Endothelial cell of umbilical vein (primary cell): Measurements from ENCODE around the gene PXT1. TPM values are rescaled to one million over a fixed set of nuclear protein-coding genes. Genes with fewer than 3 reads are reported as not detected.

ENCODE experiments used
- BruUV-seq: library from RNA; stranded (reverse); fragments of 400-500 nt; replicated peaks from 2 replicates; lab custom pipeline; 2021; lab: Mats Ljungman, UMichigan
- CTCF ChIA-PET: fragments of 300-600, 350-600 bp; sonication (Branson Sonifier 250); formaldehyde crosslinking; loops from one replicate; lab custom pipeline; 2021; ENCODE audit warnings: antibody characterized with exemption, inconsistent platforms; lab: Charles Lee
- POLR2A ChIA-PET: fragments of 300-600, 350-600 bp; sonication (Branson Sonifier 250); formaldehyde crosslinking; loops from one replicate; lab custom pipeline; 2021; ENCODE audit warnings: antibody characterized with exemption, inconsistent platforms; lab: Charles Lee
- DNase-seq: peaks from one replicate; pipeline ENCODE4 v3.0.0-alpha.2; 2011; ENCODE audit warnings: low read depth, low spot score
- FAIRE-seq: peaks from 2 replicates; lab custom pipeline; 2011; peaks lifted over from hg19 to GRCh38; lab: Jason Lieb, UNC
- H2AFZ ChIP-seq: 2 replicates; pipeline ENCODE4 v1.6.0; 2012; ENCODE audit warnings: low read depth, low read length, control low read depth, inconsistent platforms
- H3K27ac ChIP-seq: 2 replicates; pipeline ENCODE4 v1.5.1; 2011; ENCODE audit warnings: low read depth, mild to moderate bottlenecking, control low read depth, low read length, moderate library complexity; ENCODE audit not compliant: insufficient read depth
- H3K27me3 ChIP-seq, 2 experiments: 2 replicates each; pipeline versions ENCODE4 v1.6.0 to v1.6.1; 2011; ENCODE audit warnings: low read length in 2 of 2, mixed read lengths in 1 of 2; ENCODE audit not compliant: control insufficient read depth in 2 of 2, insufficient read depth in 2 of 2
- H3K36me3 ChIP-seq, 2 experiments: 2 replicates in 1 of 2; 3 replicates in 1 of 2; pipeline ENCODE4 v1.5.1; 2011; ENCODE audit warnings: low read length in 2 of 2, mild to moderate bottlenecking in 1 of 2, moderate library complexity in 1 of 2; ENCODE audit not compliant: control insufficient read depth in 2 of 2, insufficient read depth in 2 of 2; ENCODE audit errors: extremely low read depth in 1 of 2
- H3K4me1 ChIP-seq: 3 replicates; pipeline ENCODE4 v1.5.1; 2011; ENCODE audit warnings: mild to moderate bottlenecking, low read length; ENCODE audit not compliant: control insufficient read depth, insufficient read depth; ENCODE audit errors: extremely low read depth
- H3K4me2 ChIP-seq: 2 replicates; pipeline ENCODE4 v1.6.1; 2011; ENCODE audit warnings: low read length, control low read depth, mixed read lengths; ENCODE audit not compliant: insufficient read depth
- H3K4me3 ChIP-seq, 3 experiments: fragments of 200-600 bp in 1 of 3; sonication (generic), shearing (Covaris generic) in 1 of 3; replicated peaks in 1 of 3; 2 replicates each; pipeline ENCODE4 v1.5.1; 2011 to 2016; ENCODE audit warnings: control low read depth in 3 of 3, low read length in 3 of 3, mild to moderate bottlenecking in 2 of 3, inconsistent platforms in 1 of 3, low read depth in 1 of 3, moderate library complexity in 1 of 3; ENCODE audit not compliant: insufficient read depth in 1 of 3
- H3K79me2 ChIP-seq: 2 replicates; pipeline ENCODE4 v1.6.0; 2012; ENCODE audit warnings: low read length, inconsistent platforms; ENCODE audit not compliant: control insufficient read depth, insufficient read depth
- H3K9ac ChIP-seq: replicated peaks from 2 replicates; pipeline ENCODE3; 2011; ENCODE audit warnings: low read length, control low read depth; ENCODE audit not compliant: insufficient read depth; ENCODE audit errors: extremely low read depth
- H3K9me1 ChIP-seq: replicated peaks from 3 replicates; pipeline ENCODE4 v1.6.0; 2011; ENCODE audit warnings: mild to moderate bottlenecking, low read length; ENCODE audit not compliant: control insufficient read depth, insufficient read depth; ENCODE audit errors: extremely low read depth
- H3K9me3 ChIP-seq: replicated peaks from 2 replicates; pipeline ENCODE4 v1.5.1; 2012; ENCODE audit warnings: low read length, inconsistent platforms; ENCODE audit not compliant: control insufficient read depth, insufficient read depth
- H4K20me1 ChIP-seq: replicated peaks from 2 replicates; pipeline ENCODE3; 2011; ENCODE audit warnings: mild to moderate bottlenecking, low read length; ENCODE audit not compliant: control insufficient read depth, insufficient read depth; ENCODE audit errors: extremely low read depth
- CTCF ChIP-seq, 2 donors: IDR thresholded peaks; 1 replicate in 1 of 2; 2 replicates in 1 of 2; pipeline ENCODE4 v1.5.1; 2011; ENCODE audit warnings: low read length in 2 of 2, mild to moderate bottlenecking in 2 of 2, moderate library complexity in 2 of 2, control low read depth in 1 of 2, inconsistent platforms in 1 of 2, low read depth in 1 of 2; ENCODE audit not compliant: insufficient read depth in 1 of 2; ENCODE audit errors: extremely low read depth in 1 of 2
- EZH2 ChIP-seq: IDR thresholded peaks from 2 replicates; pipeline ENCODE4 v1.6.1; 2012; ENCODE audit warnings: borderline replicate concordance, low read depth, mild to moderate bottlenecking, moderate library complexity, low read length, inconsistent platforms; ENCODE audit not compliant: severe bottlenecking
- FOS ChIP-seq: IDR thresholded peaks from 2 replicates; pipeline ENCODE4 v1.6.1; 2011; ENCODE audit warnings: mild to moderate bottlenecking, low read length, moderate library complexity, borderline replicate concordance; ENCODE audit not compliant: insufficient read depth
- GATA2 ChIP-seq: IDR thresholded peaks from 2 replicates; pipeline ENCODE4 v1.7.0; 2011; ENCODE audit warnings: low read depth, mild to moderate bottlenecking, moderate library complexity, mixed read lengths, low read length; ENCODE audit not compliant: insufficient read length, insufficient read depth
- JUN ChIP-seq: IDR thresholded peaks from 2 replicates; pipeline ENCODE4 v1.6.1; 2011; ENCODE audit warnings: borderline replicate concordance, low read depth; ENCODE audit not compliant: insufficient read length, insufficient read depth
- MAX ChIP-seq: IDR thresholded peaks from 2 replicates; pipeline ENCODE4 v1.6.1; 2011; ENCODE audit not compliant: insufficient read depth, insufficient read length
- MYC ChIP-seq: IDR thresholded peaks from one replicate; pipeline ENCODE4 v1.6.1; 2011; ENCODE audit warnings: mild to moderate bottlenecking, low read depth, low read length
- POLR2A ChIP-seq: IDR thresholded peaks from 2 replicates; pipeline ENCODE4 v1.6.1; 2012; ENCODE audit warnings: low read depth, mild to moderate bottlenecking, control low read depth, low read length
- POLR2AphosphoS5 ChIP-seq: IDR thresholded peaks from 2 replicates; pipeline ENCODE4 v1.6.1; 2012; ENCODE audit warnings: low read depth, mild to moderate bottlenecking, control low read depth, low read length, moderate library complexity; ENCODE audit not compliant: insufficient read depth
- dilution Hi-C: fragments of 300-500 bp; cut with MboI; formaldehyde crosslinking; loops from one replicate; pipeline ENCODE4 v1.15.0; 2019; ENCODE audit warnings: low sequenced_read_pairs; ENCODE audit not compliant: extremely low pct_ligation_motif_present
- intact Hi-C: fragments of 100-400 bp; cut with micrococcal nuclease; formaldehyde crosslinking; loops from one replicate; pipeline ENCODE4 v1.10.0; 2022
- polyA plus RNA-seq, 4 experiments: library from polyadenylated mRNA; depleted of rRNA in 3 of 4; stranded (reverse) in 3 of 4; unstranded in 1 of 4; fragments of >200 nt; gene quantifications; 2 replicates each; pipeline versions ENCODE4 v1.2.1 to v1.2.3, GENCODE V29; 2011 to 2012; ENCODE audit warnings: missing spikeins in 1 of 4
- total RNA-seq: library from RNA; stranded (reverse); gene quantifications from 2 replicates; pipeline ENCODE4 v1.2.3, GENCODE V29; 2021

The PXT1 gene
- total and polyA plus RNA-seq, 2 donors (not counting 3 experiments of a cell fraction or from before 2014, with no cell fraction given): not detected

- no TSS peak for BruUV-seq
- ChIA-PET POLR2A (no interaction called here), CTCF (interaction anchor here (0.8 to 12.9 kb wide), 4 partner anchors 12 to 218 kb away, joined by 4 to 373 read pairs (median 86); no protein-coding TSS in a partner anchor)
- no peak overlapping the region for H2AFZ ChIP-seq
- dilution Hi-C loops: no loop called here
- no peaks in the 10 kb centered on the region for H4K20me1 ChIP-seq
- H3K9me1 ChIP-seq: no peaks in the 10 kb centered on the region
- FAIRE-seq: no peak
- intact Hi-C loops: no loop called here
- H3K27me3 ChIP-seq: peaks cover 0 to 5% of the 10 kb centered on the region in 2 experiments
- no peak overlapping the region for H3K27ac ChIP-seq
- H3K79me2 ChIP-seq: no peaks in the 10 kb centered on the region
- H3K4me1 ChIP-seq: peaks cover 9% of the 10 kb centered on the region
- TF ChIP-seq POLR2A (no peak), MAX (no peak), FOS (no peak), CTCF (IDR thresholded peaks at IDR 0.05; ENCODE audit: extremely low read depth in 1 of 2, insufficient read depth in 1 of 2, low read depth in 1 of 2, low read length in 2 of 2) (no peak), EZH2 (no peak), GATA2 (no peak), MYC (no peak), JUN (no peak), POLR2AphosphoS5 (no peak)
- DNase-seq: no peak
- no peaks in the 10 kb centered on the region for H3K36me3 ChIP-seq
- no peak overlapping the region for H3K4me2 ChIP-seq
- H3K9ac ChIP-seq: no peak overlapping the region
- no peak overlapping the region for H3K4me3 ChIP-seq
- H3K9me3 ChIP-seq: no peaks in the 10 kb centered on the region
Observed at GRCh38 chr6:36357872-36358225, 84.8 kb downstream of the PXT1 start.
